Measurements from ENCODE around the gene PSME3IP1.
"Not testable (repeated sequence)": the region's sequence is repeated elsewhere in the genome, so short reads cannot be mapped to it uniquely, and the experiment has no call there.

Gene PSME3IP1

DNA sequence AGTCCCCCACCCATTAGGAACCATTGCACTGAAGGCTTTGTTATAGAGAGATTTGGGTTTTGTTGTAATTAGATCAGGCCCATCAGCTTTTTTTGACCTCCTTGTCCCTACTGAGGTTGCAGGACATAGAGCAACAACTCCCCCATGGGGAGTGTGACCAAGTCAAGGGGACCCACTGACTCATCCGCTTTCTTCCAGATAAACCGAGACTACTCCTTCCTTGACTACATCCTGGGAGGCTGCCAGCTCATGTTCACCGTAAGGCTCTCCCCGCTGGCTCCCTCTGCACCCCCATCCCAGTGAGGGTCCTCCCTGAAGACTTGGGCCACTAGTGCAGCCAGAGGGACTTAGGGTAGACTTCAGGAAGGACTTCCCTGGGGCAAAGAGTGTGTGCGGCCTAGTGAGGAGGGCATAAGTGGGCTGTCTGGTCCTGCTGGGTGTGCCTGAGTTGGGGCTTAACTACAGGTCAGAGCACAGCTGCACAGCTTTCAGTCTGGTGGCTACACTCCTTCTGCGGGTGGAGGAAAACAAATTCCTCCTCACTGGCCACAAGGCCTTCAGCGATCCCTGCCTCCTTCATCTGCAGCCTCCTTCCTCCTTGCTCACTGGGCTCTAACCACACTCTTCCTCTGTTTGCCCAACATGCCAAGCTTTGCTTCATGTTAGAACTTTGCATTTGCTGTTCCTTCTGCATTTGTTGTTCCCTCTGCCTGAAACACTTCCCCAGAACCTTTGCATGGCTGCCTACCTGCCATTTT is 62.4 kb downstream of the PSME3IP1 start:
- no peak for DNase-seq (ENCODE audit: low read depth)

GRCh38 chr16:57118461-57119084 is 67.3 kb downstream of the PSME3IP1 start:
- no peak for DNase-seq (ENCODE audit: low read depth)

GRCh38 chr16:57115514-57116182 is 70.2 kb downstream of the PSME3IP1 start:
- DNase-seq (ENCODE audit: low read depth), result no peak

GRCh38 chr16:57115168-57115513 is 70.7 kb downstream of the PSME3IP1 start:
- no peak for DNase-seq (ENCODE audit: low read depth)

- DNase-seq (ENCODE audit: low read depth), result no peak
Observed at GRCh38 chr16:57113664-57114063, 72.2 kb downstream of the PSME3IP1 start.

- DNase-seq (ENCODE audit: low read depth), result no peak
Observed at GRCh38 chr16:57113042-57113453, 72.8 kb downstream of the PSME3IP1 start.

DNA sequence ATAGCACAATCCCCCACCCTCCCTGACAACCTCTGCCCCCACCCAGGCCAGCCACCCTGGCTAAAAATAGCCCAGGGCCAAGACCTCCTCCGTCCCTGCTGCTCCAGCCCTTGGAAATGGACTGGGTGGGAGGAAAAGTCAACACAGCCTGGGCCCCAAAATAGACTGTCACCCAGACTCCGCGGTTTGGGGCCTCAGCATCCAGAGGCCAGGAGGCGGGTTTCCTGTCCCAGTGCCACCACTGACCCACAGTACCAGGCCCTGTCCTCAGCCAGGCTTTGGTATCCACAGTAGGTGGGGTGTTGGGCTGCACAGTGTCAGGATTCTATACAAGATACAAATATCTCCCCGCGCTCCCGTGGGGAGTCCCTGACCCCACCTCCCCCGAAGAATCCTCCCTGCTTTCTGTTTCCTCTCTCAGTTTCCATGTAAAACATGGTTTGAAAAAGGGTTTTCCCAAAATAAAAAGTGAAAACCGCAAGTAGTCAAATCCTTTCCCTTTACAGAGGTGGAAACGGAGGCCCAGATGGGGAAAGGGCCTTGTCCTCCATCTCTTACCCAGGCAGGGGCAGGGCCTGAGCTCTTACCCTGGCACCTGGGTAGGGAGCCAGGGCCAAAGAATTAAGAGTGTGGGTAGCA is 73.3 kb downstream of the PSME3IP1 start:
- no peak for DNase-seq (ENCODE audit: low read depth)

GRCh38 chr16:57111420-57111819 is 74.4 kb downstream of the PSME3IP1 start:
- no peak for DNase-seq (ENCODE audit: low read depth)

DNA sequence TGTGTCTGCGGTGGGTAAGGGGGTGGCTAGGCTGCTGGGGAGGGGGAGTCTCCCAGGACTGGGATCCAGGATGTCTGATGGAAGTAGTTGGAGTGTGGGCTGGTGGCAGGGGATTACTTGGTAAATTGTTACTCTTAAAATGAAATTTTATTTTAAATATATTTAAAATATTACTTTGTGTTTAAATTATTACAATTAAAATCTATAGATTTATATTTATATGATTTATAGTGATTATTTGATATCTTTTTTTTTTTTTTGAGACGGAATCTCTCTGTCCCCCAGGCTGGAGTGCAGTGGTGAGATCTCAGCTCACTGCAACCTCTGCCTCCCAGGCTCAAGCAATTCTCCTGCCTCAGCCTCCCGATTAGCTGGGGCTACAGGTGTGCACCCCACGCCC is 74.9 kb downstream of the PSME3IP1 start:
- no peak for DNase-seq (ENCODE audit: low read depth)

DNA sequence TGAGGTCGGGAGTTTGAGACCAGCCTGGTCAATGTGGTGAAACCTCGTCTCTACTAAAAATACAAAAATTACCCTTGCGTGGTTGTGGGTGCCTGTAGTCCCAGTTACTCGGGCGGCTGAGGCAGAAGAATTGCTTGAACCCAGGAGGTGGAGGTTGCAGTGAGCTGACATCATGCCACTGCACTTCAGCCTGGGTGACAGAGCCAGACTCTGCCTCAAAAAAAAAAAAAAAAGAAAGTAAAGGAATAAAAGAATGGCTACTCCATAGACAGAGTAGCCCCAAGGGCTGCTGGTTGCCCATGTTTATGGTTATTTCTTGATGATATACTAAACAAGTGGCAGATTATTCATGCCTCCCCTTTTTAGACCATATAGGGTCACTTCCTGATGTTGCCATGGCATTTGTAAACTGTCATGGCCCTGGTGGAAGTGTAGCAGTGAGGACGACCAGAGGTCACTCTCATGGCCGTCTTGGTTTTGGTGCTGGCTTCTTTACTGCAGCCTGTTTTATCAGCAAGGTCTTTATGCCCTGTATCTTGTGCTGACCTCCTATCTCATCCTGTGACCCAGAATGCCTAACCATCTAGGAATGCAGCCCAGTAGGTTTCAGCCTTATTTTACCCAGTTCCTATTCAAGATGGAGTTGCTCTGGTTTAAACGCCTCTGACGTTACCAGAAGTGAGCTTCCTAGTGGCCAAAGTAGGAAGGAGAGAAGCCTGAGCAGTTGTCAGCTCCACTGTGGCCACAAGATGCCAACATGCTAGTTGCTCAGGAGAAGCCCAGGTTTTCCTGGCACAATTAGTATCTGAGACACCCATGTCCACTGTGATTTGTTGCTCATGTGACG is 76.4 kb downstream of the PSME3IP1 start:
- DNase-seq (ENCODE audit: low read depth), result not testable (repeated sequence)

DNA sequence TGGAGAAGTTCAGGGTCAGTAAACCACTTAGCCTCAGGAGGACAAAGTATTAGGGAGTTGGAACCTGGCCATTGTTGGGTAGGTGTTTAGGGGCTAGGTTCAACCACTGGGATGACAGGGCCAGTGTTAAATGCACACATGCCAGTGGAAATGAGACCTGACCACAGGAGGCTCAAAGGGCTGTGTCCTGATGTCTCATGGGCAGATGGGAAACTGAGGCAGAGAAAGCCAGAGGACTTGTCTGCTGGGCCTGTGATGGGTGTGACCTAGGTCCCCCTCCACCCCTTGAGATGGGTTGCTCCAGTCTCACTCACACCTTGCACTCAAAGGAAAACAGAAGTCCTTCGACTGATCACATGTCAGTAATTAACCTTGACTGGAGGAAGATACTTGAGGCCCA is 77.4 kb downstream of the PSME3IP1 start:
- DNase-seq (ENCODE audit: low read depth), result no peak

- DNase-seq (ENCODE audit: low read depth), result no peak
Observed at GRCh38 chr16:57107321-57107922, 78.4 kb downstream of the PSME3IP1 start.

- no peak for DNase-seq (ENCODE audit: low read depth)
Observed at GRCh38 chr16:57106767-57107166, 79.1 kb downstream of the PSME3IP1 start.

GRCh38 chr16:57105184-57105583 is 80.7 kb downstream of the PSME3IP1 start:
- no peak for DNase-seq (ENCODE audit: low read depth)

DNA sequence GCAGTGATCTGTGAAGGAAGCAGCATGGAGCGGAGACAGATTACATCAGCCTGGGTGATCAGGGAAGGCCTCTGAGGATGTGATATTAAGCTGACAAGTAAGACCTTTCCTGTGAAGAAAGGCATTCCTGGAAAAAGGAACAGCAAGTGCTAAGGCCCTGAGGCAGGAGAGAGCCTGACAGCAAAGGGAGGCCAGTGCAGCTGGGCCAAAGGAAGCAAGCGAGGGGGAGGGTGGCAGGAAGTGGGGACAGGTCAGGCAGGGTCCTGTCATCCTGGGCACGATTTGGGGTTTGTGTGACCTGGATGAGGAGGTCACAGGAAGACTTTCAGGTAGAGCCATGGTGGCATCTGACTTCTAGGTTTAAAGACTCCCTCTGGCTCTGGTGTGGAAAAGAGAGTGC is 81.1 kb downstream of the PSME3IP1 start:
- DNase-seq (ENCODE audit: low read depth), result no peak

DNA sequence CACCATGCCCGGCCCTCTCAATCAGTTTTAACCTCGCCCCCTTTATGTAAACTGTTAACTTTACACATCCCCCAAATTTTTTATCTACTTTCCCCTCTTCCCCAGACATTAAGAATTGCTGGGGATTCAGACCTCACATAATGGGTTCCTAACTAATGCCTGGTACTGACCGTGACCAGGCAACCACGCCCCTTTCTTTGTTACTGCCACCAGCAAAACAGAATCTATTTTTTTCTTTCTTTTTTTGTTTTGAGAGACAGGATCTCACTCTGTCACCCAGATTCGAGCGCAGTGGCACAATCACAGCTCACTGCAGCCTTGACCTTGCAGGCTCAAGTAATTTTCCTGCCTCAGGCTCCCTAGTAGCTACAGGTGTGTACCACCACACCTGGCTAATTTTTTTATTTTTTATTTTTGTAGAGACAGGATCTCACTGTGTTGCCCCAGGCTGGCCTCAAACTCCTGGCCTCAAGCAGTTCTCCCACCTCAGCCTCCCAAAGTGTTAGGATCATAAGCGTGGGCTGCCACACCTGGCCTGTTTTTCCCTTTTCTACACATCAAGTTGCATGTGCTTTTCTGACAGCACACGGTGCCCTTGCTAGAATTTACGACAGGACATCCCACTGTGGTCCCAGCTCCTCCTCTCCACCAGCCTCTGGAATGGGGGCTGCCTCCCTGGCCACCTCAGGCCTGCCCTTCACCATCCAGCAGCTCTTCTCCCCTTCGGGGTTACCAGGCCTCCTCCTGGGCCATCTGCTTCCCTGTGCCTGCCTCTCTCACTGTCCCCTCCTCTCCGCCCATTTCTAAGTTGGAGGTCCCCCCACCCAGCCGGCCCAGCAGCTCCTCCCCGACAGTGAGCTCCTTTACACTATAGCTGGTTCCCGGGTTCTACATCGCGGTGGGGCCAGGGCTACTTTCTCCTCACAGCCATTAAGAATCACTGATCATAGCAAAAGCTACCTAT is 82.7 kb downstream of the PSME3IP1 start:
- DNase-seq (ENCODE audit: low read depth), result no peak

Data from CMK (cell line).